ENCODE results near the gene PIP4K2A.

DNA sequence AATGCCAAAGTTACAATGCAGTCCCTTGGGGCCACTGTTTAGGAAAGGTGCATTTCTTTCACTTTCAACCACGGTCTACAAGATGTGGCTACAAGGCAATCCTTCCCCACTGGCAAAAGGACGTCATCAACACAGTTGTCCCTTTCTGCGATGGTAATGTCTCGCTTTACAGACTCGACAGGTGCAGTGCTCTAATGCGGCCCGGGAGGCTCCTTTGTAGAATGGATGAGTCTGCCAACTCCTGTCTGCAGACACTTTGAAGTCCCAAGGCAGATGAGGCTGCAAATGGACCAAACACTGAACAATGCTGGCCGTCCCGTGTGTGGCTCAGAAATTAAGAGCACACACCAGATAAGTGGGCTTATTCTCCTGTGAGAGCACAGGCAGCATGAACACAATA lies 133.7 kb downstream of the PIP4K2A start:
- TF ChIP-seq CTBP1 (IDR thresholded peaks at IDR 0.05; ENCODE audit: borderline replicate concordance) (no peak), SP1 (IDR thresholded peaks at IDR 0.05) (no peak)

Measured in HEK293T (cell line).